Neuron (in vitro differentiated cells): ENCODE data around the gene RPS16.
A peak's percentile ranks its signal among the peaks of the same experiment; 100 is the strongest.

Source experiments
- H2AFZ ChIP-seq: one replicate; pipeline ENCODE4 v1.6.1; 2013; ENCODE audit warnings: low read depth, mild to moderate bottlenecking, inconsistent platforms, low read length, moderate library complexity
- H3K27me3 ChIP-seq: one replicate; pipeline ENCODE4 v1.6.1; 2013; ENCODE audit warnings: low read length; ENCODE audit not compliant: insufficient read depth
- H3K36me3 ChIP-seq: one replicate; pipeline ENCODE4 v1.6.1; 2013; ENCODE audit warnings: low read length; ENCODE audit not compliant: insufficient read depth
- H3K4me1 ChIP-seq: one replicate; pipeline ENCODE4 v1.6.1; 2013; ENCODE audit warnings: low read length; ENCODE audit not compliant: insufficient read depth
- H3K4me3 ChIP-seq: 2 replicates; pipeline ENCODE4 v1.5.1; 2013; ENCODE audit warnings: mild to moderate bottlenecking, low read length, moderate library complexity
- H3K9me3 ChIP-seq: one replicate; pipeline ENCODE4 v1.6.1; 2013; ENCODE audit warnings: low read length

Gene RPS16

DNA sequence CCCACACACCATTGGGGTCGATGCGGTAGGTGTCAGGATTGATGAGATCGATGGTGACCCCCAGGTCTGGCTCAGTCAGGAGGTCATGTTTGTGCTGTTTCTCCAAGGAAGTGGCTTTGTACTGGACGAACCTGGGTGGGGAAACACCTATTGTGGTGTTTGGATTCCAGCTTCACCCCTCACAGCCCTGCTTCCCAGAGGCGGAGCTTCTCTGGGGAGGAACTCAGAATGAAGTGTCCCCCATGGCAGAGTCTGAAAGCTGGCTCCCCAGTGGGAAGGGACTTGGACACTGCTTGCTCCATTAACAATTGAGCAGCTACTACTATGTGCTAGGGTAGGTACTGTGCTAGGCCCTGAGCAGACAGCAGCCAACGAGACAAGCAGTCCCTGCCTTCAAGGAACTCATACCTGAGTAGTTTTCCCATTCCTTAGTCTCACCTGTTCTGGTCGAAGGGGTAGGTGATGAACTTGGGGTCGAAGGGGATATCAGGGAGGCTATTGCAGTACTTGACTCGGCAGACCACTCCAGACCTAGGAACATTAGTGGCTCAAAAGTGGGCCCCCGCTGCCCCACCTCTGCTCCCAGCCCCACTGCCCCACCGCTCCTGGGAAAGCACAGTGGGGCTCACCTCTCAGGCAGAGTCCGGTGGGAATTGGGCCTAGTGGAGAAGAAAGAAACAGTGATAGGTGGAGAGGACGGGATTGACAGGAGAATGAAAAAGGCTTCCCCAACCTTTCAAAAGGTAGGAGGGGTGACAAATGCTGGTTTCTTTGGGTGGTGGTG is 45.9 kb downstream of the RPS16 start:
- peaks cover 57% of the 10 kb centered on the region for H3K36me3 ChIP-seq

DNA sequence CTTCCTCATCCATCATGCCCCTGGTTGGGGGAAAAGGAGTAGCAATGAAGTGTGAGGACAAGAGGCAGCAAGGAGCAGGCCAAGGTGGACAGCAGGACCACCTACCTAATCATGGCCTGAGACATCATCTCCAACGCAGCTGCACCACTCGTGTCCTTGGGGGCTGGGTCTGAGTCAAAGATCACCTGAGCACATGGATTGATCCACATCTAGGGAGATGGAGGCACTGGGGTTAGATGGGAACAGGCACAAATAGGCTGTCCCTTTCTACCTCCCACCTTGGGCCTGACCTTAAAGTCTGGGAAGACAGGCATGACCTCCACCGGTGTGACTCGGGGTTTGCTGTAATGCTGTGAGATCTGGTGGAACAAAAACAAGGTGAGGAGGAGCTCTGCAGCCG is 47.1 kb downstream of the RPS16 start:
- no peaks in the 10 kb centered on the region for H3K27me3 ChIP-seq
- H3K36me3 ChIP-seq, result peaks cover 63% of the 10 kb centered on the region
- H3K4me1 ChIP-seq, result peaks cover 15% of the 10 kb centered on the region
- no peak overlapping the region for H2AFZ ChIP-seq
- H3K4me3 ChIP-seq, result no peak overlapping the region
- no peaks in the 10 kb centered on the region for H3K9me3 ChIP-seq

More for the DNA sequence above, 45.9 kb downstream of the RPS16 start:
- Histone ChIP-seq H3K9me3 (no peaks in the 10 kb centered on the region), H3K4me1 (peaks cover 15% of the 10 kb centered on the region), H2AFZ (no peak overlapping the region), H3K4me3 (peak overlapping the region; percentile 77), H3K27me3 (no peaks in the 10 kb centered on the region)

DNA sequence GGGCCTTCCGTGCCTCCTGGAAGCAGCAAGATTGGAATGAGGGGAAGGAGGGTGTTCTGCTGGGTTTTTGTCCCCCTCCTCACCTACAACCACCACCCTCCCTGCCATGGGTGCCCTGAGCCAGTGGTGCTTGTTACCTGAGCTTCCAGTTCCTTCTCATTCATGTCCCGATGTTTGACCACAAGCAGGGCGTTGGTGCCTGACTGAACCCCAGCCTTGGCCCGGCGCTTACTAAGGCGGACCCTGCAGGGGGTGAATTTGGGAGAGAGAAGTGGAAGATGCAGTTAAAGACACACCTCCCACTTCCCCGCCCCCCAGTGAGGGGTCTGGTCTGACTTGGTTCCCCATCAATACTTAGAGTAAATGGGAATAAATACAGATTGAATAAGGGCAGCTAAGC is 49.2 kb downstream of the RPS16 start:
- peaks cover 9% of the 10 kb centered on the region for H3K4me1 ChIP-seq
- H3K36me3 ChIP-seq, result peaks cover 78% of the 10 kb centered on the region
- H3K27me3 ChIP-seq, result no peaks in the 10 kb centered on the region
- no peaks in the 10 kb centered on the region for H3K9me3 ChIP-seq
- H2AFZ ChIP-seq, result no peak overlapping the region
- H3K4me3 ChIP-seq, result no peak overlapping the region

DNA sequence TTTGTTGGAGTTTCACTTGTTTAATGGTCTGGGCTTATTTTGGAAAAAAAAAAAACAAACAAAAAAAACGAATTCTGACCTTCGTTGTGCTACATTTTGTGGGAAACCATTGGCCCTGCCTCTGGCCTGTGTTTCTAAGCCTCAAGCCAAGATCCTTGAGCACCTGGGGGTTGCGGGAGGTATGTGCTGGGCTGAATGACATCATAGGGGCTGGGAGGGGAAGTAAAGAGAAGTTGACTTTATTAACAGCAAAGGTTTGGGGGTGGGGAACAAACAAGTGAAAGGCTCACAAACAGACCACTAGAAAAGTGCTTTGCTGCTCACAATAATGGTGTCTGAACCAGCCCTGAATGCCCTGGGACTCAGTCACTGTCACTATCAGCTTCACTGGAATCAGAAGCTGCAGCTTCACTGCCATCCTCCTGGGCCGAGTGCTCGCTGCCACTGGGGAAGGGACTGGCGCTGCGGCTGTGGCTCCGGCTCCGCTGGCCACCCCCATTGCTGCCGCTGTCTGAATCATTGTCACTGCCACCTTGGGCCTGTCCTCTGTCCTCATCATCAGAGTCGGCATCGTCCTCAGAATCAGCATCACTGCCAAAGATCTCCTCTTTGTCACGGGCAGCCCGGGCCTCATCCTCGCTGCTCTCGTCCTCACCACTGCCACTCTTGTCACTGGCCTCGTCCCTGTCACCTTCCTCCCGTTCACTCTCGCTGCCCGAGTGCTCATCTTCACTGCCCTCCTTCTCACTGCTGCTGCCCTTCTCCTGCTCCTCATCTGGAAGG is 49.9 kb downstream of the RPS16 start:
- H3K4me3 ChIP-seq, result no peak overlapping the region
- no peak overlapping the region for H2AFZ ChIP-seq
- no peaks in the 10 kb centered on the region for H3K27me3 ChIP-seq
- no peaks in the 10 kb centered on the region for H3K9me3 ChIP-seq
- peaks cover 86% of the 10 kb centered on the region for H3K36me3 ChIP-seq
- peaks cover 9% of the 10 kb centered on the region for H3K4me1 ChIP-seq

DNA sequence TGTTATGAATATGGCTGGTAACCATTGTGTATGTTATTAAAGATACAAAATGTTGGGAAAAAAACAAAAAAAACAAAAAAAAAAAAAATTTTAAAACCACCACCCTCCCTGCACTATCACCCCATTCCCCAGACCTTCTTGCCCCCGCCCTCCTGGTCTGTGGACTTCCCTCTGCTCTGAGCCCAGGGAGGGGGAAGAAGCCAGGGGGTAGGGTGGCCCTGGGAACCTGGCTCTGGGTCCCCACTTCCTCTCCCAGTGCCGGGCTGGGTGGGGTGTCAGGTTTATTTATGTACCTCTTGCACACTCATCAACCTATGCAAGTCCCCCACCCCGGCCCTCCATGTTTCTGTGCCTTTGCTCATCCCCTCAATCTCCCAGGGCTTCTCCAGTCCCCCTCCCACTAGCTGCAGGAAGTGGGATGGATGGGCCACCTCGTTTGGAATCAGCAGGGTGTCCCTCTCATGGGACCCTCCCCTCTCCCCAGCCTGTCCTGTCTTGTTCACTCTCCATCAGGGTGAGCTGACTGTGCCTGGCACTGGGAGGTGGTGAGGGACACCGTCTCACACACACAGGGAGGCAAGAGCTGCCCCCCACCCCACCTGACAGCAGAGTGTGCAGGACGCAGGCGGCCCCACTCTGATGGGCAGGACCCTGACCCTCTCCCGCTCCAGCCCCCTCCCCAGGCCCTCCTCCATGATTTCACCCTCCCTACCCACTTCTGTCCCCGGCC is 50.7 kb downstream of the RPS16 start:
- Histone ChIP-seq H3K4me3 (no peak overlapping the region), H3K36me3 (peaks cover 94% of the 10 kb centered on the region), H2AFZ (no peak overlapping the region), H3K9me3 (no peaks in the 10 kb centered on the region), H3K27me3 (no peaks in the 10 kb centered on the region), H3K4me1 (peaks cover 6% of the 10 kb centered on the region)
